Activated T-cell treated with anti-CD3 and anti-CD28 coated beads, Interleukin-2, amount 50 U/mL, for 72 hours (primary cell): Measurements from ENCODE around the gene NPAS3. TPM values are rescaled to one million over a fixed set of nuclear protein-coding genes. Genes with fewer than 3 reads are reported as not detected.

Experiments
- ATAC-seq, 2 donors: fragments of 150-1000 bp; cut with Tn5 transposase; replicated peaks in 1 of 2; 2 replicates each; pipeline ENCODE4 v1.10.0; 2021; ENCODE audit warnings: moderate library complexity in 2 of 2, mild to moderate bottlenecking in 1 of 2
- DNase-seq, 2 donors: peaks; one replicate each; pipeline ENCODE4 v3.0.0; 2021 to 2022; ENCODE audit warnings: mixed read lengths in 1 of 2
- H3K27ac Mint-ChIP-seq: one replicate; pipeline ENCODE4 v1.8.0; 2022; ENCODE audit warnings: mild to moderate bottlenecking, moderate library complexity, mixed read lengths
- H3K27me3 Mint-ChIP-seq: one replicate; pipeline ENCODE4 v1.8.0; 2022; ENCODE audit warnings: low read depth, mixed read lengths
- H3K36me3 Mint-ChIP-seq, 2 donors: one replicate each; pipeline ENCODE4 v1.8.0; 2022; ENCODE audit warnings: mixed read lengths in 2 of 2, mild to moderate bottlenecking in 1 of 2; ENCODE audit not compliant: insufficient read depth in 2 of 2
- H3K4me1 Mint-ChIP-seq: one replicate; pipeline ENCODE4 v1.8.0; 2022; ENCODE audit warnings: low read depth, mixed read lengths
- H3K4me3 Mint-ChIP-seq, 2 donors: one replicate each; pipeline ENCODE4 v1.8.0; 2022; ENCODE audit warnings: mild to moderate bottlenecking in 2 of 2, mixed read lengths in 2 of 2, moderate library complexity in 2 of 2
- H3K9me3 Mint-ChIP-seq, 2 donors: one replicate each; pipeline ENCODE4 v1.8.0; 2022; ENCODE audit warnings: mixed read lengths in 2 of 2
- total RNA-seq, 2 donors: library from RNA; stranded (reverse); gene quantifications; one replicate each; pipeline ENCODE4 v1.2.3, GENCODE V29; 2022

The NPAS3 gene
- total RNA-seq, 2 donors from 2014 or later: not detected

DNA sequence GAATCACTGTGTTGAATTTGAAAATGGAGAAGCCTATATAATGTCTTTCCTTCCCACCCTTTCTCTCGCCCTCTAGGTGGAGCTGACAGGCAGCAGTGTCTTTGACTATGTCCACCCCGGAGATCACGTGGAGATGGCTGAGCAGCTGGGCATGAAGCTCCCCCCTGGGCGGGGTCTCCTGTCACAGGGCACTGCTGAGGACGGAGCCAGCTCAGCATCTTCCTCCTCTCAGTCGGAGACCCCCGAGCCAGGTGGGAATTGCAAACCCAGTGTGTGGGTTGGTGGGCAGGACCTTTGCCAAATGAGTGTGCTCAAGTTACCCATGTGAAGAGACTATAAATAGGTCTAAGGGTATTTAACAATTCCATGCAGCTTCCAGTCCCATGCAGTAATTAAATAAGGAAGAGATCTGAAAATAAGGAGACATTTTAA, 737.5 kb downstream of the NPAS3 start:
- H3K4me1 Mint-ChIP-seq: no peaks in the 10 kb centered on the region
- no peak for DNase-seq

GRCh38 chr14:33676891-33677290, 738.2 kb downstream of the NPAS3 start:
- DNase-seq (no peak), ATAC-seq (no peak)
- Mint-ChIP-seq H3K36me3 (no peaks in the 10 kb centered on the region), H3K4me3 (no peak overlapping the region), H3K27ac (no peak overlapping the region), H3K9me3 (peaks cover 0 to 2% of the 10 kb centered on the region in 2 donors), H3K4me1 (no peaks in the 10 kb centered on the region), H3K27me3 (peaks cover 7% of the 10 kb centered on the region)

More for the DNA sequence above, 737.5 kb downstream of the NPAS3 start:
- Mint-ChIP-seq H3K36me3 (no peaks in the 10 kb centered on the region), H3K27me3 (peaks cover 7% of the 10 kb centered on the region), H3K4me3 (no peak overlapping the region), H3K27ac (no peak overlapping the region), H3K9me3 (peaks cover 0 to 2% of the 10 kb centered on the region in 2 donors)
- ATAC-seq: no peak

GRCh38 chr14:33678005-33678404, 739.3 kb downstream of the NPAS3 start:
- no peaks in the 10 kb centered on the region for H3K4me1 Mint-ChIP-seq
- H3K27ac Mint-ChIP-seq: no peak overlapping the region
- ATAC-seq (no peak), DNase-seq (no peak)
- peaks cover 0 to 2% of the 10 kb centered on the region in 2 donors for H3K9me3 Mint-ChIP-seq
- peaks cover 7% of the 10 kb centered on the region for H3K27me3 Mint-ChIP-seq
- H3K4me3 Mint-ChIP-seq: no peak overlapping the region
- no peaks in the 10 kb centered on the region for H3K36me3 Mint-ChIP-seq

DNA sequence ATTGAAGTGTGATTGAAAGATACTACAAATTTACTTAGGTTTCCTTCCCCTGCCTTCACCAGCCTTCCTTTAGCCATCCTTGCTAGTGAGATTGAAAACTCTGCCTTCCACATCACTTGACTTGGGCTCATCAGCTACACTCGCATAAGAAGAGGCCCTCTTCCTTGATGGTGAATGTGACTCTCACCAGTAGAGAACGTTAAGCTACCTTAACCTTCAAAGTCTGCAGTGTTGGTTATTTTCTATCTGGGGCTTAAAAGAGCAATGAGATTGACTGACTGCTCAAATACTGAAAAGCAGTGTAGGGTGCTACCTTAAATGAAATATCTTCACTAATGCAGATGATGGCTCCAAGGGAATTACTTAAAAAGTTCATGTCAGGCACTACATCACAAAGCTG, 740.3 kb downstream of the NPAS3 start:
- no peaks in the 10 kb centered on the region for H3K36me3 Mint-ChIP-seq
- H3K27me3 Mint-ChIP-seq: peaks cover 7% of the 10 kb centered on the region
- peaks cover 0 to 2% of the 10 kb centered on the region in 2 donors for H3K9me3 Mint-ChIP-seq
- DNase-seq: no peak
- H3K4me3 Mint-ChIP-seq: no peak overlapping the region
- no peaks in the 10 kb centered on the region for H3K4me1 Mint-ChIP-seq
- no peak for ATAC-seq
- no peak overlapping the region for H3K27ac Mint-ChIP-seq

DNA sequence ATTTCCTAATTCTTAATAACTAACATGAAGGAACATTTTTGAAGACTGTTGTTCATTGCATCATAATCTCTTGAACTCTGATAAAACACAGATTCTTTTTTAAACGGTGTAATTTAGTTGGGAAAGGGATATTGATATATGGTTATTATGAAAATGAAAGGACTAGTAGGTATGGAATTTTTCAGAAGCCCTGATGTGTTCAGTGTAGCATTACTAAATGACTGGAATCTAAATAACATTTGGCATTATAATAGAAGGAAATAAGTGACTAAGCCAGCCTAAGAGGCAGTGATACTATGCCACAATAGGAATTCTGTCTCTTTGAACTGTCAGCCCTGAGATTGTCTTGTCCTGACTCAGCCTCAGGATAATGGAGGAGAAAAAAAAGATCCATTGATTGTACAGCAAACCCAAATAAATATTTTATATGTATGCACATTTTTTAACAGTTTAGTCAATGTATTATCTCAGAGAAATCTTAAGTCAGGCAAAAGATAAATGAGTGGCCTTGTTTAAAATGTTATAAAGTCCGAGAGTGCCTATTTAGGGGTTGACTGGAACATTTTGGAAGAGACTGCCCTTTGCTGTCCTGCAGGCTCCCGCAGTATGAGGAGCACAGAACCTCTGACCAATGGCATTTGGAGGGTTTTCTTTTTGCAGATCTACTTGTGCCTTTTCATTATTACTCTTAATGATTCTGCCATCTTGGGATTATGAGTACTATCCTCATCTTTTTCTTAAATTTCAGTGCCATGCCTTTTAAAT, 741.0 kb downstream of the NPAS3 start:
- peaks cover 4% of the 10 kb centered on the region for H3K27me3 Mint-ChIP-seq
- no peak overlapping the region for H3K27ac Mint-ChIP-seq
- DNase-seq (no peak), ATAC-seq (no peak)
- H3K36me3 Mint-ChIP-seq: no peaks in the 10 kb centered on the region
- H3K9me3 Mint-ChIP-seq: peaks cover 0 to 2% of the 10 kb centered on the region in 2 donors
- no peaks in the 10 kb centered on the region for H3K4me1 Mint-ChIP-seq
- H3K4me3 Mint-ChIP-seq: no peak overlapping the region

GRCh38 chr14:33680873-33681272, 742.2 kb downstream of the NPAS3 start:
- H3K27ac Mint-ChIP-seq: no peak overlapping the region
- H3K4me3 Mint-ChIP-seq: no peak overlapping the region
- no peaks in the 10 kb centered on the region for H3K27me3 Mint-ChIP-seq
- H3K9me3 Mint-ChIP-seq: peaks cover 1 to 2% of the 10 kb centered on the region in 2 donors
- DNase-seq (no peak), ATAC-seq (no peak)
- no peaks in the 10 kb centered on the region for H3K36me3 Mint-ChIP-seq
- H3K4me1 Mint-ChIP-seq: no peaks in the 10 kb centered on the region

GRCh38 chr14:33682760-33683159, 744.1 kb downstream of the NPAS3 start:
- H3K4me3 Mint-ChIP-seq: no peak overlapping the region
- H3K27ac Mint-ChIP-seq: no peak overlapping the region
- H3K36me3 Mint-ChIP-seq: no peaks in the 10 kb centered on the region
- ATAC-seq: no peak
- no peaks in the 10 kb centered on the region for H3K4me1 Mint-ChIP-seq
- H3K27me3 Mint-ChIP-seq: no peaks in the 10 kb centered on the region
- no peak for DNase-seq
- H3K9me3 Mint-ChIP-seq: peaks cover 1 to 2% of the 10 kb centered on the region in 2 donors

- H3K36me3 Mint-ChIP-seq: no peaks in the 10 kb centered on the region
- H3K9me3 Mint-ChIP-seq: peaks cover 0 to 1% of the 10 kb centered on the region in 2 donors
- DNase-seq: no peak
- H3K27me3 Mint-ChIP-seq: no peaks in the 10 kb centered on the region
- no peak overlapping the region for H3K27ac Mint-ChIP-seq
- H3K4me1 Mint-ChIP-seq: no peaks in the 10 kb centered on the region
- H3K4me3 Mint-ChIP-seq: no peak overlapping the region
- no peak for ATAC-seq
Observed at GRCh38 chr14:33685026-33685425, 746.3 kb downstream of the NPAS3 start.

DNA sequence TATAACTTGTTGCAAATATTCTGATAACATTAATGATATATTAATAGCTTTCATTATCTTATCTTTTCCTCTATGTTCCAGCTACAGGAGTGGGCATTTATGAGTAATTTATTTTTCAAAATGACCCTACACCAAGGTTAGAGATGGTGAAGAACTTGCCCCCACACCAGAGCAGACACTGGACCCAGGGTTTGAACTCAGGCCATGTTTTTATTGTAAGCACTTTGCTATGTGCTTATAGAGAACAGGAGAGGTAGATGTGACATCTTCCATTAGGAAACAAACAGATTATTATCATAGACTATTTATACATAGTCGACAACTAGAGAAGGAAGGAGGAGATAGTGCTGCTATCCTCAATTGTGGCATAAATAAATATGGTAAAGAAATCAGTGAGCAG, 747.0 kb downstream of the NPAS3 start:
- peaks cover 0 to 1% of the 10 kb centered on the region in 2 donors for H3K9me3 Mint-ChIP-seq
- no peaks in the 10 kb centered on the region for H3K36me3 Mint-ChIP-seq

DNA sequence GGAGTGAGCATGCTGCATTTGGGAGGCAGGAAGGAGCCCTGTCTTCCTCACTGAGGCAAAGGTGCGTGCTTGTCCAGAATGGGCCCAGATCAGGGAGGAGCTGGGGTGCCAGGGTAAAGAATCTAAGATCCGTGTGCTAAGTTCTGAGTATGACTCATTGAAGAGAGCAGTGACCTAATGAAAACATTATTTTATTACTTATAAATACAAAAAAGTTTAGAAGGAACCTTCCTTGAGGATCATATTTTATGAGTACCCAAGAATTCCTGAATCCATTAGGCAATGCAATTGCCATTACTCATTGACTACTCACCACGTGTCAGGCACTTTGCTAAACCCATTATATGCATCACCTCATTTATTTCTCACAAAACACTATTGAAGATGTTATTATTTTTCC, 747.5 kb downstream of the NPAS3 start:
- H3K4me1 Mint-ChIP-seq: no peaks in the 10 kb centered on the region
- H3K9me3 Mint-ChIP-seq: peaks cover 0 to 1% of the 10 kb centered on the region in 2 donors
- H3K27ac Mint-ChIP-seq: no peak overlapping the region
- ATAC-seq (no peak), DNase-seq (no peak)
- H3K36me3 Mint-ChIP-seq: no peaks in the 10 kb centered on the region
- no peaks in the 10 kb centered on the region for H3K27me3 Mint-ChIP-seq
- H3K4me3 Mint-ChIP-seq: no peak overlapping the region

More for the DNA sequence above, 747.0 kb downstream of the NPAS3 start:
- H3K4me1 Mint-ChIP-seq: no peaks in the 10 kb centered on the region
- no peak overlapping the region for H3K27ac Mint-ChIP-seq
- no peak overlapping the region for H3K4me3 Mint-ChIP-seq
- ATAC-seq (no peak), DNase-seq (no peak)
- H3K27me3 Mint-ChIP-seq: no peaks in the 10 kb centered on the region

DNA sequence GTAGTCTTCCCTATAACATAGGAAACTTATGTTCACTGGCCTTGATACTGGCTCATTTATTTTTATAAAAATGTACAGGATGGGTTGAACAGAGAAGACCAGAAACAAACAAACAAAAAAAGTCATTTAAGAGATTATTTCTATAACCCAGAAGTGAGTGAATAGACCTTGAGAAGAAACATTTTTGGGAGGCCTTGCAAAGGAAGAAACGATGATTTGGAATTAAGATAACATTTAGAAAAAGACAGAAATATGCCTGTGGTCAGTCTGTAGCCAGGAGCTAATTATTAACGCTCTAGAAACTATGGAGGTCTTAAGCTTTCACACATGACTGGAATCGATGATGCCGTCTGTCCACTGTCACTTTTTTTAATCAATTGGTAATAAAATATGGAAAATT, 748.2 kb downstream of the NPAS3 start:
- Mint-ChIP-seq H3K4me3 (no peak overlapping the region), H3K4me1 (no peaks in the 10 kb centered on the region), H3K27ac (no peak overlapping the region), H3K9me3 (peaks cover 0 to 1% of the 10 kb centered on the region in 2 donors), H3K36me3 (no peaks in the 10 kb centered on the region), H3K27me3 (no peaks in the 10 kb centered on the region)
- ATAC-seq (no peak), DNase-seq (no peak)

DNA sequence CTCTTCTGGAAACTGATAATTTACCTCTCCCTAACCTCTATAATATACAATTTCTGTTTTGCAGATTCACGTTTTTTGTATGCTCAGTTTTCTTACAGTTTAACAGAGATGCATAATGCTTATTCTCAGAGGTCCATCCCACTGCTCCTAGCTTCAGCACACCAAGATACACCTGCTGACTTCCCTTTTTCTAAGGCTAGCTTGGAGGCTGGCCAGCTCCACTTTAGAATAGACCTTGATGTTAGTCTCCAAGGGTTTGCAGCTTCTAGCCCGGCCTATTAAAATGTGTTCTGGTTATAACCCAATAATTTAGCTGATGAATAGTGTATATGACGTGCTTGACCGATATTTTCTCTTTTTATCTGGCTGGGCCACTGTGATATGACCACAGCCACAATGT, 751.0 kb downstream of the NPAS3 start:
- Mint-ChIP-seq H3K4me3 (no peak overlapping the region), H3K27me3 (no peaks in the 10 kb centered on the region), H3K27ac (no peak overlapping the region), H3K9me3 (peaks cover 0 to 1% of the 10 kb centered on the region in 2 donors), H3K4me1 (no peaks in the 10 kb centered on the region), H3K36me3 (no peaks in the 10 kb centered on the region)
- ATAC-seq (no peak), DNase-seq (no peak)

- Mint-ChIP-seq H3K36me3 (no peaks in the 10 kb centered on the region), H3K9me3 (no peaks in the 10 kb centered on the region), H3K27ac (no peak overlapping the region), H3K4me3 (no peak overlapping the region), H3K27me3 (no peaks in the 10 kb centered on the region), H3K4me1 (no peaks in the 10 kb centered on the region)
- DNase-seq (no peak), ATAC-seq (no peak)
Observed at GRCh38 chr14:33691907-33692306, 753.2 kb downstream of the NPAS3 start.

GRCh38 chr14:33692762-33693161, 754.1 kb downstream of the NPAS3 start:
- H3K4me1 Mint-ChIP-seq: no peaks in the 10 kb centered on the region
- no peak overlapping the region for H3K27ac Mint-ChIP-seq
- no peaks in the 10 kb centered on the region for H3K36me3 Mint-ChIP-seq
- no peaks in the 10 kb centered on the region for H3K9me3 Mint-ChIP-seq
- ATAC-seq (no peak), DNase-seq (no peak)
- no peak overlapping the region for H3K4me3 Mint-ChIP-seq
- H3K27me3 Mint-ChIP-seq: no peaks in the 10 kb centered on the region
